COLO668 (cell line): Measurements from ENCODE around the gene PTBP3.

Experiments
- DNase-seq: peaks from one replicate; lab custom pipeline; 2025; ENCODE audit not compliant: unreplicated experiment; lab: John Stamatoyannopoulos, UW

PTBP3 gene

DNA sequence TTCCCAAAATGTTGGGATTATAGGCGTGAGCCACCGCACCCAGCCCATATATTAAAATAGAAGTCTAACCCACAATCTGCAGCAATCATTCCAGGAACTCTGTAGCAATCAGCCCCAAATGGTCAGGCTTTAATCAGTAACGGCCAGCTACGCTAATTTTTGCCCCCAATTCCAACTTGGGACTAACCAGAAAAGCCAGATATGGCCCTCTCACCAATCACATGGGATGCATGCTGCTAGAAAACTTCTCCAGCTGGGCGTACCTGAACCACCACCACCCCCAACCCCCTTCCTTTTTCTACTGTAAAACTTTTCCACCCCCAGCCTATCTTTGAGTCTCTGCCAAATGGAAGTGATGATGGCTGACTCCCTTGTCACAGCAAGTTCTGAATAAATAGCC is 162.5 kb downstream of the PTBP3 start:
- DNase-seq = no peak

DNA sequence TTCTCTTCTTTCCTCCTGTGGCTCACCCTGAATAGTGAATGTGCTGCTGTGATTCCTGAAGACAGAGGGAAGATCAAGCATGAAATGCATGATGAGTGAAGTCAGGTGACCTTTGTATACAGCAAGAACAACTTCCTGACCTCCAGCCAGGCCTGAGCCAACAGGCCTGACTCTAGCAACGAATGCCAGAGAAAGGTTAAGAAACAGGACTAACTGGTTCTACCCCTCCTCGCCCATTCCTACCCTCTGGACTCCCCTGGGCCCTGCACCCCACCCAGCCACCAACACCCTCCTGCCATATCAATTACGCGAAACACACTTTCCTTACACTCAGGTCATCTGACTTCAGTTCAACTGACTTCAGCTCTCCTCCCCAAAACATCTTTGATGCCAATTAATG is 163.2 kb downstream of the PTBP3 start:
- DNase-seq = no peak

DNA sequence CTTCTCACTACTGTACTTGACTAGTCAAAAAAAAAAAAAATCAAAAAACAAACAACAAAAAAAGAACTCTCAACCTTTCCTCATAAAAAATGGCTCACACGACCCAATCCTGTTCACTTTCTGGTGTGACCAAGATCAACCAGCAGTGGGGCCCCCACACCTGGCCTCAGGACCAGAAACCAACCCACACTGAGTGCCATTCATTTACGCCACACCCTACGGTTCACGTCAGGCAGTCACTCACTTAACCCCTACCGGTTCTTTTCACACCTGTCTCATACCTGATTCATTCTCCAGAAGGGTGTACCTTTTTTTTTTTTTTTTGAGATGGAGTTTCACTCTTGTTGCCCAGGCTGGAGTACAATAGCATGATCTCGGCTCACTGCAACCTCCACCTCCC is 164.1 kb downstream of the PTBP3 start:
- DNase-seq = no peak

DNA sequence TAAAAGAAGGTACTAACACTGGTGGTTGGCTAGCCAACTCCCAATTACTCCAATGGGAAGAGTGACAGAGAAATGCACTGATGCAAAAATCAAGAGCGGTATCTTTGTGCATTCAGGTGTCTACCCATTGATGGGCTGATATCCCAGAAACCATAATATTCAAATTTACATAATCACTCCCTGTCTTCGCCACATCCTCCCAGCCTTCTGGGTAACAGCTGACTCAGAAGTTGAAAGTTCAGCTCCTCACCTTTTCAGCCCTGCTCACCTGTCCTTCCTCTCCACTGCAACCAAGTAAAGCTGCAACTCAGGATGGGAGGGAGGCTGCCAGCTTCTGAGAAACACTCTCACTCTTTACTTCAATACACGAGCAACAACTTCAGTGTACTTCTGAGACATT is 165.2 kb downstream of the PTBP3 start:
- no peak for DNase-seq
